Embryonic facial prominence (tissue), 1 donor: ENCODE results near the gene TPCN2.

ENCODE experiments used
- DNase-seq: peaks from one replicate; pipeline ENCODE4 v3.0.0-alpha.2; 2016; ENCODE audit errors: extremely low spot score

The TPCN2 gene

DNA sequence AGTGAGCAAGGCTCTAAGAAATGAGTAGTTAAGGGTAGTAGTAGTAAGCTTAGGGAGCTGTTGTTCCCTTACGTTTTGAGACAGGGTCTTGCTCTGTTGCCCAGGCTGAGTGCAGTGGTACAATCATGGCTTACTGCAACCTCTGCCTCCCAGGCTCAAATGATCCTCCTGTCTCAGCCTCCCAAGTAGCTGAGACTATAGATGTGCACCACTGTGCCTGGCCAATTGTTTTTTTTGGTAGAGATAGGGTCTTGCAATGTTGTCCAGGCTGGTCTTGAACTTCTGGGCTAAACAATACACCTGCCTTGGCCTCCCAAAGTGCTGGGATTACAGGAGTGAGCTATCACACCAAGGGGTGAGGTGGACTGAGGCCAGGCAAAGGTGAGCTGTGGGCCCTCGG lies 117.0 kb downstream of the TPCN2 start:
- no peak for DNase-seq

GRCh38 chr11:69166218-69167115 lies 117.7 kb downstream of the TPCN2 start:
- DNase-seq, result no peak

GRCh38 chr11:69167130-69167915 lies 118.6 kb downstream of the TPCN2 start:
- DNase-seq, result no peak

DNA sequence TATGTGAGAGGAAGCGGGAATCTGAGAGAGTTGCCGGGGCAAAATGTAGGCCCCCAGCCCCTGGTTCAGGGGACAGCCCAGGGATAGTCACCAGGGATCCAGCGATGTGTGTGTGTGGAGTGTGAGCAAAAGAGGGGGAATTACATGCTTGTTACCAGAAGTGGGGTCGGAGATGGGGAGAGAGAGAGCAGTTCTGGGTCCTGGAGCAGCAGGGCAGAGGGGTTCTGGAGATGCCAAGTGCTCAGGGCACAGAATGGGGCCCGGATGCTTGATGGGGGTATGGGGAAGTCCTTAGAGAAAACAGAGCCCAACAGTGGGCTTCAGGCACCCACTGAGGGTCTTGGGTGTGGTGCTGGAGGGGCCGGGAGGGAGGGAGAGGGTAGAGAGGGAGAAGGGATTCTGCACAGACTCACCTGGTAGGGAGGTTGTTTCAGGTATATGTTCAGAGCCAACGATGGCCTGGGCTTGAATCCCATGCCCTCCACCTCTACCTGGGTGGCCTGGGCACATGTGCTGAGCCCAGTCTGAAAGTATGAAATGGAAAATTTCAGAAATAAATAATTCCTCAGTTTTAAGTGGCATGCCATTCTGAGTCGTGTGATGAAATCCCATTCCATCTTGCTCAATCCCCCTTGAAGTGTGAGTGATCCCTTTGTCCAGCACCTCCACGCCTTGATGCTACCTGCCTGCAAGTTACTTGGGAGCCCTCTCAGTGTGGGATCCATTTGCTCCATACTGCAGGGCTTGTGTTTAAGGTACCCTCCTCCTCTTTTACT lies 119.4 kb downstream of the TPCN2 start:
- DNase-seq, result no peak

- no peak for DNase-seq
These were observed 120.7 kb downstream of the TPCN2 start for GRCh38 chr11:69169479-69169878.

- DNase-seq, result no peak
These were observed 122.0 kb downstream of the TPCN2 start for GRCh38 chr11:69170704-69171103.

DNA sequence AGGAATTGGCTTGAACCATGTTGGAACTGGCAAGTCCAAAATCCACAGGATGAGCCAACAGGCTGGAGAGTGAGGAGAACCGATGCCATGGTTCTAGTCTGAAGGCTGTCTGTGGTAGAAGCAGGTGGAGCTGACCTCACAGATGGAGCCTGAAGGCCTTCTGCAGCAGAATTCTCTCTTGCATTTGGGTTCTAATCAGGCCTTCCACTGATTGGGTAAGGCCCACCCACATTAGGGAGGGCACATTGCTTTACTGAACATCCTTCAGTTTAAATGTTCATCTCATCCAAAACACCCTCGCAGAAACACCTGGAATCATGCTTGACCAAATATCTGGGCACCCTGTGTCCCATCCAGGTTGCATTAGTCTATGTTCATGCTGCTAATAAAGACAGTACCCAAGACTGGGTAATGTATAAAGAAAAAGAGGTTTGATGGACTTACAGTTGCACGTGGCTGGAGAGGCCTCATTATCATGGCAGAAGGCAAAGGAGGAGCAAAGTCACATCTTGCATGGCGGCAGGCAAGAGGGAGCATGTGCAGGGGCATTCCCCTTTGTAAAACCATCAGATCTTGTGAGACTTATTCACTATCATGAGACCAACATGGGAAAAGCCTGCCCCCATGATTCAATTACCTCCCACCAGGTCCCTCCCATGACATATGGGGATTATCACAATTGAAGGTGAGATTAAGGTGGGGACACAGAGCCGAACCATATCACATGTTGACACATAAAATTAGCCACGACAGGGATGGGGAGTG lies 122.9 kb downstream of the TPCN2 start:
- no peak for DNase-seq

DNA sequence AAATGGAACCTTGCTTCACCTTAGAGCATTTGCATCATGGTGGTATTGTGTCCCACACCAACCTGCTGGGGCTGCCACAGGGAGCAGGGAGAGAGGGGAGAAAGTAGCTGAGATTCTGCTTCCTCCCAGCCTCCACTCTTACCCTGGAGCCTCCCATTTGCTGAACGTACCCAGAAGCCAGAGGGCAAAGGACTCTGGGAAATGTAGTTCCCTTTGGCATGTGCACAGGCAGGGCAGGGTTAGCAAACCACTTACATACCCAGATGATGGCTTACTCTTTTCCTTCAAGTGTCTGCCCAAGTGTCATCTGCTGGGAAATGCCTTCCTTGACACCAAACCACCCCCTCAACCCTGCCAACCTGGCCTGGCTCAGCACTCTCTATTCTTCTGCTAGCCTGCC lies 123.9 kb downstream of the TPCN2 start:
- DNase-seq, result no peak

DNA sequence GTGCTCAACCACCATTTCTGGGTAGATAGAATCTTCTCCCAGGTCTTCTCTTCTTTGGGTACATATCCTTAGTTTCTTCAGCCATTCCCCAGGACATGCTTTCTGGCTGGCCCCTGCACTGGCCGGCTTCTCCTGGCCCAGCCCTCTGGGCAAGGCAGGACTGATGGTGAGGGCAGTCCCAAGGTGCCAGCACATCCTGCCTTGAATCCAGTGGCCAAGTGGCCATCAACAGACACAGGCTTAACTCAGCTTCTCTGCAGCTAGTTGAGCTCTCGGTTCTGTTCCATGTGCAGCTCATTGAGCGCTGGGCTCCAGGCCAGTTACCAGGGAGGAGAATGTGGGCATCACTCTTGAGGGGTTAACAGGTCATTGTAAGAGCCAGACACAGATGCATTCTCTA lies 124.6 kb downstream of the TPCN2 start:
- no peak for DNase-seq

- no peak for DNase-seq
These were observed 125.3 kb downstream of the TPCN2 start for GRCh38 chr11:69173925-69174581.

- no peak for DNase-seq
These were observed 126.1 kb downstream of the TPCN2 start for GRCh38 chr11:69174841-69175240.

DNA sequence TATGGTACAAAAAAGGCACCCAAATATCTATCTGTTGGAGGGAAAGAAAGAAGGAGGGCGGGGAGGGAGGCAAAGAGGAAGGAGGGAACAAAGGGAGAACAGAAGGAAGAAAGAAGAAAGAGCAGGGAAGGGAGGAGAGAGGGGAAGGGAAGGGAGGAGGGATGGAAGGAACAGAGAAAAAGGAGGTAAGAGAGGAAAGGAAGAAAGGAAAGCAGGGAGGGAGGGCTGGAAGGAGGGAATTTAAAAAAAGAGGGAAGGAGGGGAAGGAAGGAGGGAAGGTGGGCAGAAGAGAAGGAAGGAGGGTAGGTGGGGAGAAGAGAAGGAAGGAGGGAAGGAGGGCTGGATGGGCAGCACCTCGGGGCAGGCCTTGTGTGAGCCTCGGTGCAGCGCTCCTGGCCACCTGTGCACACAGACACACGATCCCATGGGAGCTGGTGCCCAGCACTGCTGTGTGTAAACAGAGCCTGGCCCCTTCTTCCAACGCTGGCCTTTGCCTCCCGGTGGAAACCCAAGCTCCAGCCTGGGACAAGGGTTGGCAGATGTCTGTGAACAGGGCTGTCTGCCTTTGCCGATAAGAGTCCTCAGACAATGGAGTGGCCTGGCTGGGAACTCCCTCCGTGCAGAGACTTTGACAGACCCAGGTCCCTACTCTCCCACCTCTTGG lies 130.2 kb downstream of the TPCN2 start:
- no peak for DNase-seq

- no peak for DNase-seq
These were observed 131.5 kb downstream of the TPCN2 start for GRCh38 chr11:69180226-69180625.

- DNase-seq, result no peak
These were observed 132.0 kb downstream of the TPCN2 start for GRCh38 chr11:69180726-69181125.

DNA sequence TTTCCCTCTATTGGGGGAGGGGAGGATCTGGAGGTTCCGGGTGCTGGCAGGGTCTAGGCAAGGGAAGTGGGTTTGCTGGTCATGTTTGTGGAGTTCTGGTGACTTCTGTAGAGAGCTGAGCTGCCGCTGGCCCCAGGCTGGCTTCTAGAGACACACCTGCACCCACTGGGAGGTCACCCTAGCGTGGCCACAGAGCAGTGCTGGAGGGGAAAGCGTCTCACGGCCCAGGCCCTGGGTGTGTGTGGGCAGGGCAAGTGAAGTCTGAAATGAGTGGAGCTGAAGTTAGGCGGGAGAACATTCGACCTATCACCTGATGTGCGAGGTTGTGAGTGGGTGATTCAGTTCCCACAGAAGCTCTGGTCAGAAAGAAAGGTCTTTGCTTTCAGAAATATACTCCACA lies 134.9 kb downstream of the TPCN2 start:
- DNase-seq, result no peak
